Stimulated activated naive B cell treated with anti-CD40 and anti-IgM and Interleukin-4, amounts not matched to agents 10 μg/mL and 1 μg/mL and 100 μg/mL, for 72 hours (primary cell): ENCODE results near the gene MYLK2.
"Not testable (repeated sequence)": the region's sequence is repeated elsewhere in the genome, so short reads cannot be mapped to it uniquely, and the experiment has no call there.

Experiments
- ATAC-seq, 2 donors: fragments of 150-1000 bp; cut with Tn5 transposase; replicated peaks; 2 replicates each; pipeline ENCODE4 v1.10.0; 2021; ENCODE audit warnings: moderate library complexity in 1 of 2
- DNase-seq: peaks from one replicate; pipeline ENCODE4 v3.0.0; 2021
- H3K27ac Mint-ChIP-seq: one replicate; pipeline ENCODE4 v1.8.0; 2022; ENCODE audit warnings: mild to moderate bottlenecking, mixed read lengths
- H3K27me3 Mint-ChIP-seq, 2 donors: one replicate each; pipeline ENCODE4 v1.8.0; 2022; ENCODE audit warnings: mixed read lengths in 2 of 2
- H3K36me3 Mint-ChIP-seq, 2 donors: one replicate each; pipeline ENCODE4 v1.8.0; 2022; ENCODE audit warnings: mixed read lengths in 2 of 2, mild to moderate bottlenecking in 1 of 2
- H3K4me1 Mint-ChIP-seq, 2 donors: one replicate each; pipeline ENCODE4 v1.8.0; 2022; ENCODE audit warnings: mixed read lengths in 2 of 2, mild to moderate bottlenecking in 1 of 2
- H3K4me3 Mint-ChIP-seq, 2 donors: one replicate each; pipeline ENCODE4 v1.8.0; 2022; ENCODE audit warnings: mild to moderate bottlenecking in 2 of 2, mixed read lengths in 2 of 2, moderate library complexity in 1 of 2
- H3K9me3 Mint-ChIP-seq, 2 donors: one replicate each; pipeline ENCODE4 v1.8.0; 2022; ENCODE audit warnings: mixed read lengths in 2 of 2, mild to moderate bottlenecking in 1 of 2

Gene MYLK2

DNA sequence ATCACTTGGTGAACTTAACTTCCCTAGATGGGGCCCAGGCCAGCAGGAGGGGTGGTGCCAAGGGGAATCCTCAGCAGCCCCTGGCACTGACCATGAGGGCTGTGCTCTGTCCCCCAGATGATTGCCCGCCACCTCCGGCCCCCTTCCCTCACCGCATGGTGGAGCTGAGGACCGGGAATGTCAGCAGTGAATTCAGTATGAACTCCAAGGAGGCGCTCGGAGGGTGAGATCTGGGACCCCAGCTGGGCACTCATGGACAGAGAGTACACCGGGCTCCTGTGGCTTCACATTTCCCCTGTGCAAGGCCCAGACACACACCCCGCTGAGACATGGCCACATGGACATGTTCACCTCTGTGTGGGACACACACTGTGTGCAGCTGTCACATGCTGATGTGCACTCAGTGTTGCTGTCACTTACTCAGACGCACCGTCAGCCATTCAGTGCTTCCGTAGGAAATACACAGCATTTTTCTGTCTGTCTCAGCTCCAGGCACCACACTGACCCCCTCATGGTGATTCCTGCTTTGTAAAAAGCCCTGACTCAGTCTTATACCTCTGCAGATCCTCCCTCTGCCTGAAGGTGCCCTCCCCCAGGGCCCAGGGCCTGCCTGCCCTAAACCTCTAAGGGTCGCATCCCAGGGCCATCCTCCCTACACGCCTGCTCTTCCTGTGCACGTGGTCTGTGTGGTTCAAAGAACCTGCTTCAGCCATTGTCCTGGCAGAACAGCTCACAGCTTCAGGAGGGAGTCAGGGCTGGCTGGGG is 4.4 kb downstream of the MYLK2 start:
- no peak overlapping the region for H3K4me3 Mint-ChIP-seq
- H3K9me3 Mint-ChIP-seq: no peaks in the 10 kb centered on the region
- no peak overlapping the region for H3K27ac Mint-ChIP-seq
- peak in 1 of 2 donors; percentile 6 for ATAC-seq
- no peak for DNase-seq
- H3K36me3 Mint-ChIP-seq: no peaks in the 10 kb centered on the region
- peaks cover 2 to 5% of the 10 kb centered on the region in 2 donors for H3K4me1 Mint-ChIP-seq
- H3K27me3 Mint-ChIP-seq: peaks cover 6 to 12% of the 10 kb centered on the region in 2 donors

DNA sequence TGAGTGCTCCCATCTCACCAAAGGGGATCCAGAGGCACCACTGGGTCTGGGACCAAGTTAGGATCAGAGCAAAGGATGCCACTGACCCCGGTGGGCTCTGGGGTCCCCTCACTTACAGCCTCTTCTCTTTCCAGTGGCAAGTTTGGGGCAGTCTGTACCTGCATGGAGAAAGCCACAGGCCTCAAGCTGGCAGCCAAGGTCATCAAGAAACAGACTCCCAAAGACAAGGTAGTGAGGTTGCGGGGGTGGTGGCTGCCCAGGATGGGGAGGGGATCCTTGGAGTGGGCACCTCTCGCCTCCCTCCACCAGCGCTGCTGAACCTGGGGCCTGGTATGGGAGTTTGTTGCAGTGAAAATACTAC is 4.9 kb downstream of the MYLK2 start:
- ATAC-seq: no peak
- Mint-ChIP-seq H3K4me3 (no peak overlapping the region), H3K4me1 (peaks cover 2 to 5% of the 10 kb centered on the region in 2 donors), H3K27me3 (peaks cover 6 to 12% of the 10 kb centered on the region in 2 donors), H3K27ac (no peak overlapping the region), H3K9me3 (no peaks in the 10 kb centered on the region), H3K36me3 (no peaks in the 10 kb centered on the region)
- no peak for DNase-seq

GRCh38 chr20:31824554-31825313 is 5.6 kb downstream of the MYLK2 start:
- Mint-ChIP-seq H3K9me3 (no peaks in the 10 kb centered on the region), H3K27me3 (peaks cover 6 to 12% of the 10 kb centered on the region in 2 donors), H3K4me3 (no peak overlapping the region), H3K4me1 (peaks cover 2 to 5% of the 10 kb centered on the region in 2 donors), H3K27ac (no peak overlapping the region), H3K36me3 (no peaks in the 10 kb centered on the region)
- DNase-seq (no peak), ATAC-seq (no peak)

GRCh38 chr20:31826074-31826473 is 6.9 kb downstream of the MYLK2 start:
- H3K27me3 Mint-ChIP-seq: peaks cover 5 to 12% of the 10 kb centered on the region in 2 donors
- no peaks in the 10 kb centered on the region for H3K36me3 Mint-ChIP-seq
- no peak overlapping the region for H3K27ac Mint-ChIP-seq
- H3K4me1 Mint-ChIP-seq: peaks cover 2 to 5% of the 10 kb centered on the region in 2 donors
- DNase-seq (no peak), ATAC-seq (no peak)
- no peak overlapping the region for H3K4me3 Mint-ChIP-seq
- no peaks in the 10 kb centered on the region for H3K9me3 Mint-ChIP-seq

GRCh38 chr20:31827059-31827458 is 7.9 kb downstream of the MYLK2 start:
- no peak for DNase-seq
- H3K9me3 Mint-ChIP-seq: no peaks in the 10 kb centered on the region
- H3K4me3 Mint-ChIP-seq: no peak overlapping the region
- H3K36me3 Mint-ChIP-seq: no peaks in the 10 kb centered on the region
- peaks cover 2 to 5% of the 10 kb centered on the region in 2 donors for H3K4me1 Mint-ChIP-seq
- no peak overlapping the region for H3K27ac Mint-ChIP-seq
- H3K27me3 Mint-ChIP-seq: peaks cover 0 to 8% of the 10 kb centered on the region in 2 donors
- ATAC-seq: no peak

DNA sequence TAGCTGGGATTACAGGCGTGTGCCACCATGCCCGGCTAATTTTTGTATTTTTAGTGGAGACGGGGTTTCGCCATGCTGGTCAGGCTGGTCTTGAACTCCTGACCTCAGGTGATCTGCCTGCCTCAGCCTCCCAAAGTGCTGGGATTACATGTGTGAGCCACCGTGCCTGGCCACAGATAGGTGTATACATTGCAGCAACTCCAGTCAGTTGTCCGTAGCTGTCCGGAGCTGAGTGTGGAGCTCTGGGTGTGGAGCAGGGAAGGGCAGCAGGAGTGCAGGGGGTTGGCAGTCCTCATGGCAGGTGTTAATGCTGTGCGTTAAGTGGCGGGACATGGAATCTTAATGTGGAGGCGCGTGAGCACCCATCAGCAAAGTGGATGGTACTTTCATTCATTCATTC is 8.9 kb downstream of the MYLK2 start:
- H3K27me3 Mint-ChIP-seq, H3K4me3 Mint-ChIP-seq, H3K9me3 Mint-ChIP-seq, DNase-seq, ATAC-seq, H3K27ac Mint-ChIP-seq, H3K4me1 Mint-ChIP-seq, H3K36me3 Mint-ChIP-seq: not testable (repeated sequence)

DNA sequence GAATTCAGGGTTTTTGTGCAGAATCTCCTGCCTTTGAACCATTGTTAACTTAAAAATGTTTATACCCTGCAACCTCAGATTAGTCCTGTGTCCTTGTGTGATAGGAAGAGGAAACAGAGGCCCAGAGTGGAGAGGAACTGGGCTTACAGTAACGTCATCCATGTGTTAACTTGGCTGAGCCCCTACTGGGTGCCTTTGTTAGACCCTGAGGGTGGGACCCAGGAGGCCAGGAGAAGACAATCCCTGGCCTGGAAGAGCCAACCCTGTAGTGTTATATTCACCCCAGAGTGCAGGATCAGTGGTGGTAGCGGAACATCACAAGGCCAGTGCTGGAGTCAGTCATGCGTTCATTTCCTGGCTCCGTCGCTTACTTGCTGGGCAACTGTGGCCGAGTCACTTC is 10.6 kb downstream of the MYLK2 start:
- no peak for ATAC-seq
- Mint-ChIP-seq H3K4me1 (no peaks in the 10 kb centered on the region), H3K4me3 (no peak overlapping the region)

GRCh38 chr20:31830406-31830981 is 11.3 kb downstream of the MYLK2 start:
- Mint-ChIP-seq H3K36me3 (no peaks in the 10 kb centered on the region), H3K27me3 (peaks cover 0 to 5% of the 10 kb centered on the region in 2 donors), H3K4me1 (peaks cover 0 to 5% of the 10 kb centered on the region in 2 donors), H3K4me3 (no peak overlapping the region), H3K9me3 (no peaks in the 10 kb centered on the region), H3K27ac (no peak overlapping the region)
- ATAC-seq (no peak), DNase-seq (no peak)

More for the DNA sequence above, 10.6 kb downstream of the MYLK2 start:
- no peaks in the 10 kb centered on the region for H3K9me3 Mint-ChIP-seq
- H3K27ac Mint-ChIP-seq: no peak overlapping the region
- H3K36me3 Mint-ChIP-seq: no peaks in the 10 kb centered on the region
- no peak for DNase-seq
- peaks cover 0 to 5% of the 10 kb centered on the region in 2 donors for H3K27me3 Mint-ChIP-seq

- DNase-seq: no peak
- Mint-ChIP-seq H3K4me1 (peaks cover 5 to 12% of the 10 kb centered on the region in 2 donors), H3K27ac (no peak overlapping the region), H3K27me3 (peaks cover 0 to 5% of the 10 kb centered on the region in 2 donors), H3K4me3 (no peak overlapping the region), H3K9me3 (no peaks in the 10 kb centered on the region), H3K36me3 (no peaks in the 10 kb centered on the region)
- ATAC-seq: no peak
Measured at GRCh38 chr20:31831211-31831610, 12.1 kb downstream of the MYLK2 start.

DNA sequence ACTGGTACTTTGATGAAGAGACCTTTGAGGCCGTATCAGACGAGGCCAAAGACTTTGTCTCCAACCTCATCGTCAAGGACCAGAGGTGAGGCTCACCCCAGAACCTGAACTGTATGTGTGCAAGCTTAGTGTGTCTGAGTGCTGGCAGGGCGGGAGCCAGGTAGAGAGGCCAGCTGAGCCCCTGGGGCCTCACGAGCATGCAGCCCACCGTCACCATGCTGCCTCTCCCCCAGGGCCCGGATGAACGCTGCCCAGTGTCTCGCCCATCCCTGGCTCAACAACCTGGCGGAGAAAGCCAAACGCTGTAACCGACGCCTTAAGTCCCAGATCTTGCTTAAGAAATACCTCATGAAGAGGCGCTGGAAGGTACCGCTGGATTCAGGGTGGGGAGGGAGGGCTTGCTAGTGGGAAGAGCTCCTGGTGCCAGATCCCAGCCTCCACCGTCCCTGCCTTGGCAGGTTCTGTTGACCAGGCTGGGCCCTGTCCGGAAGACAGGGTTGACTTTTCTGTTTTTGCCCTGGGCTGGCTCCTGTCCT is 12.7 kb downstream of the MYLK2 start:
- H3K27me3 Mint-ChIP-seq: peaks cover 0 to 5% of the 10 kb centered on the region in 2 donors
- ATAC-seq: no peak

GRCh38 chr20:31833130-31833930 is 14.2 kb downstream of the MYLK2 start:
- Mint-ChIP-seq H3K9me3 (no peaks in the 10 kb centered on the region), H3K27ac (no peak overlapping the region), H3K36me3 (no peaks in the 10 kb centered on the region), H3K4me3 (no peak overlapping the region), H3K27me3 (peaks cover 0 to 5% of the 10 kb centered on the region in 2 donors), H3K4me1 (peaks cover 7 to 15% of the 10 kb centered on the region in 2 donors)
- DNase-seq (peak; percentile 48), ATAC-seq (peak; percentile 59 to 66)

More for the DNA sequence above, 12.7 kb downstream of the MYLK2 start:
- no peaks in the 10 kb centered on the region for H3K9me3 Mint-ChIP-seq
- DNase-seq: no peak
- no peak overlapping the region for H3K27ac Mint-ChIP-seq
- H3K4me3 Mint-ChIP-seq: no peak overlapping the region
- H3K4me1 Mint-ChIP-seq: peaks cover 7 to 15% of the 10 kb centered on the region in 2 donors
- no peaks in the 10 kb centered on the region for H3K36me3 Mint-ChIP-seq

DNA sequence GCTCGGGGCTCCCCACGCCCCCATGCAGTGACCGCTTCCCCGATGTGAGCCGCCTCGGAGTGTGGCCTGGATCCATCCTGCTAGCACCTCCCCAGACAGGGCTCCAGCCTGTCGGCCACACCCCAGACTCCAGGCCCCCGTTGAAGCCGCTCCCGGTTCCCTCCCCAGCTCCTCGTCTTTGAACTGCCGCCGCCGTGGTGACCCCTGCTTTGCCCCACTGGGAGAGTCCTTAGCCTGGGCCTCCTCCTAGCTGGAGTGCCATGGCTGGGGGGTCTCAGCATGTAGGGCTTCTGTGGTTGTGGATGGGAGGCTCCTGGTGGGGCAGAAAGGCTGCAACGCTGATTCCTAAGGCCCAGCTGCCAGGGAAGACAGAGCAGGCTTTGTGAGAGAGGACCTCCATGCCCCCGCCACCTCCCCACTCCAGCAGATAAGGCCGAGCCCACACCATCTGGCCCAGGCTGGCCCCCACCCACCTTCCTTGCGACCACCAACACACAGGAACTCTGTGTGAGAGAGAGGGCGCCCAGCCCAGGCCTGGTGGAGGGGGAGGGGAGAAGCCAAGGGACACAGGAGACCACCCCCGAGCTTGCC is 14.9 kb downstream of the MYLK2 start:
- Mint-ChIP-seq H3K4me3 (no peak overlapping the region), H3K27me3 (peaks cover 0 to 5% of the 10 kb centered on the region in 2 donors), H3K4me1 (peaks cover 7 to 15% of the 10 kb centered on the region in 2 donors), H3K9me3 (no peaks in the 10 kb centered on the region), H3K36me3 (no peaks in the 10 kb centered on the region), H3K27ac (no peak overlapping the region)
- ATAC-seq (no peak), DNase-seq (no peak)

DNA sequence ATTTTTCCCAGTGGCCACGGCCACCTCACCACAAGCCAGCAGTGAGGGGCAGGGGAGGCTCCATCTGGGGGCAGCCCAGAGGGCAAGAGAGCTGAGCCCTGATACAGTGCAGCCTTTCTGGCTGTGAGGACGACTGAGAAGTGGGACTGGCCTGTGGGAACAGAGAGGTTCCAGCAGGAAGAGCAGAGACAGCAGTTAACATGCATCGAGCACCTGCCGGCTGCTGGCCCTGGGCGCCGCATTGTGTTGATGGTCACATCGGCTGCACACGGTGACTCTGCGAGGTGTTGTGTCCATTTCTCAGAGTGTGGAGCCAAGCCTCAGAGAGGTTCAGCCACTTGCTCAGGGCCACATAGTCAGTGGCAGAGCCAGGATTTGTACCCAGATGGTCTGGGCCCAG is 16.4 kb downstream of the MYLK2 start:
- DNase-seq (no peak), ATAC-seq (peak; percentile 5 to 14)
- Mint-ChIP-seq H3K4me3 (no peak overlapping the region), H3K4me1 (peaks cover 7 to 15% of the 10 kb centered on the region in 2 donors), H3K27me3 (peaks cover 0 to 5% of the 10 kb centered on the region in 2 donors), H3K9me3 (no peaks in the 10 kb centered on the region), H3K27ac (no peak overlapping the region), H3K36me3 (no peaks in the 10 kb centered on the region)
